Liver (tissue), 3 donors: Measurements from ENCODE around the gene STK24.

Experiments
- CTCF ChIP-seq: fragments of 150-350 bp; IDR thresholded peaks from 2 replicates; pipeline ENCODE4 v1.5.1; 2017; ENCODE audit warnings: improper control_type of control experiment, low read depth, low read length; ENCODE audit not compliant: missing input control
- EGR1 ChIP-seq, 2 donors: IDR thresholded peaks; 2 replicates each; pipeline ENCODE4 v1.6.1; 2016 to 2018; ENCODE audit warnings: antibody characterized with exemption in 2 of 2, low read depth in 2 of 2
- NR2F2 ChIP-seq: IDR thresholded peaks from 2 replicates; pipeline ENCODE4 v1.6.1; 2016; ENCODE audit warnings: antibody characterized with exemption
- RAD21 ChIP-seq, 2 donors: IDR thresholded peaks; 2 replicates each; pipeline ENCODE4 v1.6.1; 2016; ENCODE audit warnings: antibody characterized with exemption in 2 of 2, mild to moderate bottlenecking in 2 of 2
- TAF1 ChIP-seq: conservative IDR thresholded peaks from 2 replicates; pipeline ENCODE4 v1.6.1; 2016; ENCODE audit warnings: antibody characterized with exemption, mild to moderate bottlenecking
- donor health status: healthy.
- donor health status: healthy.

GRCh38 chr13:98532254-98532653, 44.7 kb downstream of the STK24 start:
- TF ChIP-seq CTCF (no peak), RAD21 (IDR thresholded peaks at IDR 0.05) (no peak), NR2F2 (no peak), TAF1 (no peak), EGR1 (IDR thresholded peaks at IDR 0.05; ENCODE audit: low read depth in 2 of 2) (no peak)
